Astrocyte of the hippocampus (primary cell): ENCODE data around the gene TMEM87A.
"Not testable (repeated sequence)": the region's sequence is repeated elsewhere in the genome, so short reads cannot be mapped to it uniquely, and the experiment has no call there.

Source experiments
- DNase-seq: peaks from one replicate; pipeline ENCODE4 v3.0.0; 2011; ENCODE audit warnings: low read depth, low spot score

Gene TMEM87A

DNA sequence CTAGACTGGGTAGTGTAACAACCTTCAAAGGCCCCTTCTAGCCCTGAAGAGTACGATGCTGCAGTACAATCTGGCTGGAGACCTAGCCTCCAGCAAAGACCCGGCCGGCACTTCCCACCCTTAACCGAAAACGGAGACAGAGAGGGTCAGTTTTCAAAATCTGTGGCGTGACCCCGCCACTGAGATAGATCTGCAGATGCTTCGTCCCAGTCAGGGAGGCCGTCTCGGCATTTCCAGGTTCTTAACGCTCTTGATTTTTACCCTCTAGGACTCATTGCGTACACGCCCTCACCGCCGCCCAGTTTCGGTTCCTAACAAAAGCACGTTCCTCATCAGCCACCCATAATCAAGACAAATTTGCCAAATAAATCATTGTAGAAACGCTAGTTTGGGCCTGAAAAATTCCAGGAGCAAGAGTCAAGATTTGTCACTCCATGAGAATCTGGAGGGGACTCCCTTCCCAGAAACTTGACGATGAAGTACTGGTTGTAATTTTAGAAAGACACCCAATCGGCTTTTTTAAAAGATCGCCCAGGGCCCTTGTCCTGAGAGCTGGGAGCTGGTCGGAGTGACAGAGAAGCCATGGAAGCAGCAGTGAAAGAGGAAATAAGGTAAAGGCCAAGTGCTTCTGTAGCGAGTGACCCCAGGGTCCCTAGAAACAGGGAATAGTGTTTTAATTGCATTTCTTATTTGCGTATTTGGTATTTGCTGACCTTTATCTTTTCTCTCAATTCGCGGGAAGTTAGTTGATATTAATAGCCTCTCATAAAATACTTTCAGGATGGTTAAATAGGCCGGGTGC lies 868 bp upstream of the TMEM87A start:
- DNase-seq, result peak; percentile 77

DNA sequence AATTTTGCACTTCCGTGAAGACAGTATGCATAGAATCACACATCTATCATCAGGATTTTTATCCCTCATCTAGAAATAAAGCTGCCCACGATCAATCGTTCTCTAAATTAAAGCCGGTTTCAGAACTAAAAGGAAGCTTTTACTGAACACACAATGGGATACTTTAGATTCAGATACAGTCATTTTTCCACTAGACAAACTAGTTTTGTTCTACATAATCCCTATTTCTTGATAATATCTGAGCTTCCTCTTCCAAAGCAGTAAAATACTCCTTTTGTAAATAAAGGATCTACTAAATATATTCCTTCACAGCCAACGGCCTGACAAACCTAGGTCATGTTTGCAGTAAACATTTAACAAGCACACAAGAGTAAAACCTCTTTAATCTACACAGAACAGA lies 2.2 kb downstream of the TMEM87A start:
- DNase-seq, result no peak

DNA sequence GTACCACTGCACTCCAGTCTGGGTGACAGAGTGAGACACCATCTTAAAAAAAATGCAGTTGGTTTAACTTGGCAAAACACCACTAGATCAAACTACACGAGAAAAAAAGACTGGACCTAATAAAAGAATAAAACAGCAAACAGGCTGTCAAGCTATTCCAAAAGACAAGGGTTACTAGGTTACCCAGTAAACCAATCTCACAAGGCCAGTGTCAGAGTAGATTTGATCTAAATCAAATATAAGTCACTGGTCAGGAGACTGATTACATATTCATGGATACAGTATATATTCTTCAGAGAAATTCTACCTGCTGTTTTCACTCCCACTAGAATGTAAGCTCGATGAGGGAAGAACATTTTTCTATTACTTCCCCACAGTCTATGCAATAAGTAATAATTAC lies 2.7 kb downstream of the TMEM87A start:
- DNase-seq, result no peak

DNA sequence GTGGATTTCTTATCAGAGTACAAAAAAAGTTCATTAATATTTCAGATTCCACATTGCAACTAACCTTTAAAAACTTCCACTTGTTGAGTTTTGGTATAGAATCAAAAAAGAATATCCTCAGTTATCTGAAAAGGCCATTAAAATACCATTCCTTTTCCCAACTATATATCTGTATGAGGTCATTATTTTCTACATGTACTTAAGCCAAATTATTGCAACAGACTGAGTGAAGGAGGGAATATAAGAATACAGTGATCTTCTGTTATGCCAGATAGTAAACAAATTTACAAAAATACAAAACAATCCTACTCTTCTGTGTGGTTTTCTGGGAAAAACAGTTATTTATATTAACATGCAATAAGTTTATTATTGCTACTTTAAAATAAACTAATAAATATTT lies 5.9 kb downstream of the TMEM87A start:
- no peak for DNase-seq

DNA sequence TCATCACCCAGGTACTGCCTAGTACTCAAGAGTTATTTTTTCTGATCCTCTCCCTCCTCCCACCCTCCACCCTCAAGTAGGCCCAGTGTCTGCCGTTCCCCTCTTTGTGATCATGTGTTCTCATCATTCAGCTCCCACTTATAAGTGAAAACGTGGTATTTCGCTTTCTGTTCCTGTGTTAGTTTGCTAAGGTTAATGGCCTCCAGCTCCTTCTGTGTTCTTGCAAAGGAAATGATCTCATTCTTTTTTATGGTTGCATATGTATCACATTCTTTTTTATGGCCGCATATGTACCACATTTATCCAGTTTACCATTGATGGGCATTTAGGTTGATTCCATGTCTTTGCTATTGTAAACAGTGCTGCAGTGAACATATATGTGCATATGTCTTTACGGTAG lies 8.4 kb downstream of the TMEM87A start:
- no peak for DNase-seq

DNA sequence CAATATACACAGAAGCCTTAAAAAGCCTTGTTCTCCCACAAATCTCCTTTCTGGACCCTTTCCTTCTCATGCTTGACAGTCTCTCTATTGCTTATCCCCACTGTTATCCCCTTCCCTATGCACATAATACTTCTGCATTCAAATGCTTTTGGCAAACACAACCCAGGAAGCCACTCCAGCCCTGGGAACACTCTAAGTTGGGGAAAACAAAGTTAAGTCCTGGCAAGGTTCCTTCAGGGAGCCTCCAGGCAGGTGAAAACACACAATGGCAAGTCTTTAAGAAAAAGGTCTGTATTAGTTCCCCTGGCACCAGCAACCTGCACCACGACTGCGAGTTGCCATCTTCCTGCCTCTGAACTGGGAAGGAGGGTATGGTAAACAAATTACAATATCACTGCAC lies 19.9 kb downstream of the TMEM87A start:
- no peak for DNase-seq

DNA sequence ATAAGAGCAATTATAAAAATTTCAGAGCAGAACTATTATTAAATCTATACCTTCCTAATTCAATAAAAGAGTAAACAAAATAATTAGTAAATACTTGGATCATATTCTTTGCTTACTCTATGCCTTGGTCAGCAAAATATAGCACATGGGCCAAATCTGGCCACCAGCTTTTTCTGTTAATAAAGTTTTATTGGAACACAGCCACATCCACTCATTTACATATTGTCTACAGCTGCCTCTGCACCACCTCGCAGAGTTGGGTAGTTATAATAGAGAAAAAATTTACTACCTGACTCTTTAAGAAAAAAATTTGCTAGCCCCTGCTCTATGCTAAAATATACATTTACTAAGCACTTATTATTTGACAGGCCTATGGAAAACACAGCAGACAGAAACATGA lies 32.4 kb downstream of the TMEM87A start:
- no peak for DNase-seq

DNA sequence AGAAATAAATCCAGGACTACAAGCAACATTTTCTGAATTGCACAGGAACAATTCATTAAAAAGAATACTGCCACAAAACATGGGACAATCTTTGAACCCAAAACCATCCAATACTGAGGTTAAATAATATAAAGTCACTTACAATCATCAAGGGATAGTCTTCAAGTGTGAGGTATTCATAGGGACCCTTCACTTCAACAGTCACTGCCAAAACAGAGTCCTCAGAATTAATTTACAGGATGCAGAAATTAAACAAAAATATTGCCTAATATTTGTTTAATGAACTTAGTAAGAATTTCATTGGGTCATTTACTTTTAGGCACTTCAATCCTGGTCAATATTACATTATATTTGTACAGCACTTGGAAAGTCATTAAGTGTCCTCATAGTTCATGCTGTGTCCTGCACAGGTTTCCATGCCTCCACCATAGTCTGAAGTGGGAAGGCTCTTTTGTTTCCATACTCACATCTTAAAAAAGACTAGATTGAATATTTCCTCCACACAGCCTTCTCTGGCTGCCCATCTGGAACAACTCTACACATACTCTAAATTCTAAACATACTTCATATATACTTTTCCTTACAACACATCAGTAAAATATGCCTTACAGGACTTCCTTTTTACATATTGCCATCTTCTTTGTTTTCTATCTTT lies 33.6 kb downstream of the TMEM87A start:
- DNase-seq, result no peak

DNA sequence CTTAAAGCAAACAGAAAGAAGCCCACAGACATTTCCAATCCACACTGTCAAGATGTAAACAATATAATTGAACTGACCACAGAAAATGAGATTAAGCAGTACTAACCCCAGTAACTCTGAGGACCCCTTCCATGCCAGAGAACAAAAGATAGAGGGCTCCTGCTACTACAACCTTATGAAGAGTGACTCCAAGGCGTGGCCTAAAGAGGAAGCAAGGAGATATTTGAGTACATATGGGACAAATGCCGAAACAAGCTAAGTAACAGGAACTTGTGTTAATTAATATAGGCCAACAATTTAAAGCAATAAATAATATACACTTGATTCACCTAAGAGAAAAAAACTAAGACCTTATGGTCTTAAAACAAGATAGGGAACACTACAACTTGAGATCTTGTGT lies 40.1 kb downstream of the TMEM87A start:
- no peak for DNase-seq

DNA sequence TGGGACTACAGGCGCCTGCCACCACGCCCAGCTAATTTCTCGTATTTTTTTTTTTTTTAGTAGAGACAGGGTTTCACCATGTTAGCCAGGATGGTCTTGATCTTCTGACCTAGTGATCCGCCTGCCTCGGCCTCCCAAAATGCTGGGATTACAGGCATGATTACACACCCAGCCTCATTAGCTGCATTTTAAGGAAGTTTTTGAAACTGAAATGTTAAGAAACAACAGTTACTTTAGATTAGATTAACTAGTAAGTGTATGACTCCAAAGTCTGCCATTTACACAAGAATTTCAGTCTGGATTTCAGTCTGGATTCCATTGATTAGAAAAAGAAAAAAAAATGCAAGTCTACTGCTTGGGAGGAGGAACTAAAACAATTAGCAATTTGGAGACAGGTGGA lies 40.6 kb downstream of the TMEM87A start:
- DNase-seq, result no peak

DNA sequence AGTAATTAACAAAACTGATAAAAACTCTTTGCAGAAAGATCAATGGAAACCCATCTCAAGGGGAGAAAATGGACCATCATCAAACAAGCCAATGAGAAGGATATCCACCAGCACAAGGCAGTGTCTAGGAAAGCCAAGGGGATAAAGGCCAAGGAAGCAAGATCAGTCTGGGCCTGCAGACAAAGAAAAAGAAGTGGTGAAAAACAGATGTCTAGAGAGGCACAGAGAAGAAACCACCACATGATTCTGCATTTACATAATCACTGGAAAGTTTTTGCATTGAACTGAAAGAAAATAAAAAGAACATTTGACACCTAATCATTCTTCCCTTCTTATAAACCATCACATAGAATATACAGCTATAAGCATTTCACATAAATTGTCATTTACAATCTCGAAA lies 42.1 kb downstream of the TMEM87A start:
- DNase-seq, result no peak

DNA sequence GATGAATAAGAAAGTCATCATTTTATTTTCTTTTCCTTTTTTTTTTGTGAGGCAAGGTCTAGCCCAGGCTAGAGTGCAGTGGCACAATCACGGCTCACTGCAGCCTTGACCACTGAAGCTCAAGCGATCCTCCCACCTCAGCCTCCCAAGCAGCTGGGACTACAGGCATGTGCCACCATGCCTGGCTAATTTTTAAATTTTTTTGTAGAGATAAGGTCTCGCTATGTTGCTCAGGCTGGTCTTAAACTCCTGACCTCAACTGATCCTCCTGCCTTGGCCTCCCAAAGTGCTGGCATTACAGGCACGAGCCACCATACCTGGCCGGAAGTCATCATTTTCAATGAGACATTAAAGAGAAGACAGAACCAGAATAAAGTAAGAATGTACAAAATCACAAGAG lies 44.3 kb downstream of the TMEM87A start:
- DNase-seq, result not testable (repeated sequence)

DNA sequence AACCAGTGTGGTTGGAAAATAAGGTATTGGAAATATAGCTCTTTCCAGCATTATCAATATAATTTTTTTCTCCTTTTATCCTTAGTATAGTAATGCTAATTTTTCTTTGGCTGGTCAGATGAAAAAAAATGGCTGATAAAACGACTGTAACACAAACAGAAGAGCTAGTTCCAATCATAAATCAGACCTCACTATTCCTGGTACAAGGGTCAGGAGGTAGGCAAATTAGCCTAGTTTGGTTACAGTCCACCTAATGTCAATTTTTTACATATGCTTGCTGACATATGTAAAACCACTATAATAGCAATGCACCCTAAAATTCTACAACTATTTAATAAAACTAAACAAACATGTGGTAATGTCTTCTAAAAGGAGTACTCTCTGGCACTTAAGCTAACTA lies 45.2 kb downstream of the TMEM87A start:
- no peak for DNase-seq

DNA sequence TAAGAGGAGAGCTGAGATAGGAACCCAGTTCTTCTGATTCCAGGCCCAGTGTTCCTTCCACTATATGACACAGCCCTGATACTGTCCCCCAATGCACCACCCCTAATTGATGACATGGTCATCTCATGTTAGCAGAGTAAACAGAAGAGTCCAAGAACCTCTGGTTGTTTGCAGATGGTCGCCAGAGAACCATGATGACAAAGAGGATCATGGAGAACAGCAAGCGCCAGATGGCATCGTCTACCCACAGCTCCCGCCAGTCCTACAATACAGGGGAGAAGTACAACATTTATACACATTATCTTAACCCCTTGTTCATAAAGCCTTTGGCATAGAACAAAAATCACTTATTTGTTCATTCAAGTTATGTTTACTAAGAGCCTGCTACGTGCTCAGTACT lies 46.6 kb downstream of the TMEM87A start:
- no peak for DNase-seq

DNA sequence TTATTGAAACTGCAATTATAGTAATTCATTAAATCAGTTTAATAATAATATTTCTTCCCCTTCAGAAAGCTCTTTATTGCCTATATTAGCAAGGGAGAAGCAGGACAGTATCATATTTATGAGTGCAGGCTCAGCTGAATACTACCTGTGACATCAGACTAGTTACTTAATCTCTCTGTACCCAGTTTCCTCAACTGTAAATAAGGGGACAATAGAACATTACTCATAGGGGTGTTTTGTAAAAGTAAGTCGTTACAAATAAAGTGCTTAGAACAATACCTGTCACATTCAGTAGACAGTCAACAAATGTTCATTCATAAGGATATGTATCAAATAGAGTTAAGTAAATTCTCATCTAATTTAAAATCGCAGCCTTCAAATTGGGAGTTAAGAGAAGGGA lies 53.0 kb downstream of the TMEM87A start:
- no peak for DNase-seq

DNA sequence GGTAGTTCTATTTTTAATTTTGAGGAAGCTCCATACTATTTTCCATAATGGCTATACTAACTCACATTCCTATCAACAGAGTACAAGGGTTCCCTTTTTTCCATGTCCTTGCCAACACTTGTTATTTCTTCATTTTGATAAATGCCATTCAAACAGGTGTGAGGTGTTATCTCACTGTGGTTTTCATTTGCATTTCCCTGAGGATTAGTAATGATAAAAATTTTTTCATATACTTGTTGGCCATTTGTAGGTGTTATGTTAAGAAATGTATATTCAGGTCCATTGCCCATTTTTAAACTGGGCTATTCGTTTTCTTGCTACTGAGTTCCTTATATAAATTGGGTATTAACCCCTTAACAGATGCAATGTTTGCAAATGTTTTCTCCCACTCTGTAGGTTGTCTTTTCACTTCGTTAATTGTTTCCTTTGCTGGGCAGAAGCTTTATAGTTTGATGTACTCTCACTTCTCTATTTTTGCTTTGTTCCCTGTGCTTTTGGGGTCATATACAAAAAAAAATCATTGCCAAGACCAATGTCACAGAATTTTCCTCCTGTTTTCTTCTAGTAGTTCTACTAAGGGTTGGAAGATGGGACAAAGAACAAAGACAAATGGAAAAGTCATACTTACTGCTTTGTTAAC lies 54.2 kb downstream of the TMEM87A start:
- no peak for DNase-seq

DNA sequence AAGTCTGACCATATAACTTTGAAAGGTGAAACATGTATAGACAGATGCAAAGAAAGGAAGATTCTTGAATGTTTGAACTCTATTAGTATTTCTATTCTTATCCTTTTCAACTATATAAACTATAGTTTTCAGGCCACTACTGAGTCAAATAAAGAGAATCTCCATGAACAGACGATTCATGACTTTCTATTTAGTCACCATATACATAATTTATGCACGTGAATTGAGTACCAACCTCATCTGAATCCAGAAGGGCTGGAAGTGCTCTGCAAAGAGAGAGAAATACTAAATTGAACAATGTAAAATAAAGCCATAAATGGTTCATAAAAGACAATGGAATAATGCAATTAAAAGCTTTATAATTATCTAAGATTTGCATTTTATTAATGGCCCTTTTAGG lies 55.7 kb downstream of the TMEM87A start:
- DNase-seq, result no peak

DNA sequence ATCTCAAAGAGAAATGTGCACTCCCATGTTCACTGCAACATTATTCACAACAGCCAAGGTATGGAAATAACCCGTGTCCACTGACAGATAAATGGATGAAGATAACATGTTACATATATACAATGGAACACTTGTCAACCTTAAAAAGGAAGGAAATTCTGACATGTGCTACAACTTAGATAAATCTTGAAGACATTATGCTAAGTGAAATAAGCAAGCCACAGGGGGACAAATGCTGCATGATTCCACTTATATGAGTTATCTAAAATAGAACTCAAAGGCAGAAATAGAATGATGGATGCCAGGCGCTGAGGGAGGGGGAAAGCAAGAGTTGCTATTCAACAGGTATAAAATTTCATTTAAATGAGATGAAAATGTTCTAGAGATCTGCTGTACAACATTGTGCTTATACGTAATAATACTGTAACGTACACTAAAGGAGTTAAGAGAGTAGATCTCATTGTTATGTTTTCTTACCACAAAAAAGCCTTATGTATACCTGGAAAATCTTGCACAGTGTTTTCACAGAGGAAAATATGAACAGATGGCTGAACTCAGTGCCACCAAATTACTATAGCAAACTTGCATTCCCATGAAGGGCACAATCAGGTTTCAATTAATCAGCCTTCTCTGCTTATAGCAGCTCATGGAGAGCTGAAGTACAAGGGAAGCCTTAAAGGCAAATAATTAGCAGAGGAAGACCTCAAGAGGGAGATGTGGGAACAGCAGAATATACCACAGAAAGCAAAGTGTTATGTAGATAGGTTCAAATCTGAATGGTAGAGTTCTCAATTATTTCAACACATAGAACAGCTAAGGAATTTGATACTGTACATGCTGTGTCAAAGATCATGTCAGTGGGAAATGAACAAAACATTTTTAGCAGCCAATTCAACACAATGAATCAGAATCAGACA lies 57.1 kb downstream of the TMEM87A start:
- no peak for DNase-seq

DNA sequence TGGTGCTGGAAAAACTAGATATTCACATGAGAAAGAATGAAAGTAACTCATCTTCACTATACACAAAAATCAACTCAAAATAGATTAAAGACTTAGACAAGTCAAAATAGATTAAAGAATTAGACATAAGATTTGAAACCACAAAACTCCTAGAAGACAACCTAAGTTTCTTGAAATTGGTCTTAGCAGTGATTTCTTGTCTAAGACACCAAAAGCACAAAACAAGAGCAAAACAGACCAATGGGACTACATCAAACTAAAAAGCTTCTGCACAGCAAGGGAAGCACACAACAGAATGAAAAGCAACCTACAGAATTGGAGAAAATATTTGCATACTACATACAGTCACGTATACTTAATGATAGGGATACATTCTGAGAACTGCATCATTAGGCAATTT lies 58.6 kb downstream of the TMEM87A start:
- no peak for DNase-seq

DNA sequence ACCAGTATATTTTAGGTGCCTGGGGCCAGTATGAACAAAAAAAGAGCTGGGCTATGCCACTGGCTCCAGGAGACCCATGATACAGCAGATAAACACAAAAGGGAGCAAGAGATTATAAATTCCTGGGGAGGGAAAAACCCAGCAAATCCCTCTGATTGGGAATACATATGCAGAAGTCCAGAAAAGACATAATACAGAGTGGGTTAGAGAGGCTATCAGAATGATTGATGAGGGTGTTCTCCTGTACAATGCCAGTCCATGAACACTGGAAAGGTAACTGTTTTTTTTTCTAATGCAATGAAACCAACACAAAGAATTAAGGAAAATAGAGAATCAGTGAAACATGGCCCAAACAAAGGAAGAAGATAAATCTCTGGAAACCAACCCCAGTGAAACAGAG lies 59.7 kb downstream of the TMEM87A start:
- DNase-seq, result no peak

DNA sequence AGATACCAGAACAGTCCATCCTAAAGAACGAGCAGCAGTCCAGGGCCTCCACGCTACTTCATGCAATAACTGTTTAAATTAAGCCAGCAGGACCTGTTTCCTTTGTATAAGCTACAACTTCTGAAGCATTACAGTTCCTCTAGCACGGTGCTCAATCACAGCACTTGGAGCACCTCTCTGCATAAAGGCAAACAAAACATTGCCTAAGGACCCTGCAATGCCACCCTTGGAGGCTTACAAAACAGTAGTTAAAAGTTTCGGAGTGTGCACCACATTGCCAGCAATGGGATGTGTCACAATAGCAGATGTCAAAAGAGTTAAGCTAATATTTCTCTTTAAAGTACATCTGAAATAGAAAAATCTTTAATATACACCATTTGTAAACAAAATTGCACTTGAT lies 62.5 kb downstream of the TMEM87A start:
- DNase-seq, result no peak
